ENCODE measurements around the gene HEBP1.
A peak's percentile ranks its signal among the peaks of the same experiment; 100 is the strongest.

HEBP1 gene

DNA sequence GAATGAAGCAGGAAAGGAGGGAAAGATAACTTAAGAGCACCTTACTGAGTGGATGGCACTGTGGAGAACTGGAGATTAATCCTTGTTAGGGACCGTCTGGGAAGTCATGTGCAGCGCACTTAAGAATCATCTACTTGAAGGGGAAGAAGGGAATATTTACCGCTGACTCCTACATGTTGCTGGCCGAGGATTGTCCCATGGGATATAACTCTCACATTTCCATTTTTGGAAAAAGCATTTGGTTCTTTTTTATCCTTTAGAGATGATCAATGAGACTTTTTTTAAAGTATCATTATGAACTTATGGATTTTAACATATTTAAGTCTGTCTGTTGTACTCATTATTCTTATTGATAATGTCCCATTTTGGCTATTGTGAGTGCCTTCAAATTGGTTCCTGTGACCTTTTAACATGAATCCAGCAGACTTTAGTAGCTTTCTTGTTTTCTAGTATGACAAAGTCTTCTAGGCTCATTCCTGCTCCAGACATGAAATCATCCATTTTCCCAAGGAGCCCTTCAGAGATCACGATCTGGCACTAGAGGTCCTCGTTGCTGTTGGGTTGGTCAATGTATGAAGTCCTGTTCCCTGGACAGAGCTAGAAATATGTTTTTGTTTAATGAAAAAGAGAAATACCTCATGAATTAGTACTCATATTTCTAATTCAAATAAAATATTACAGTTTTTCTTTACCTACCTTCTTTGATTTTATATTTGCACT lies 23.9 kb upstream of the HEBP1 start:
- DNase-seq: no peak

DNA sequence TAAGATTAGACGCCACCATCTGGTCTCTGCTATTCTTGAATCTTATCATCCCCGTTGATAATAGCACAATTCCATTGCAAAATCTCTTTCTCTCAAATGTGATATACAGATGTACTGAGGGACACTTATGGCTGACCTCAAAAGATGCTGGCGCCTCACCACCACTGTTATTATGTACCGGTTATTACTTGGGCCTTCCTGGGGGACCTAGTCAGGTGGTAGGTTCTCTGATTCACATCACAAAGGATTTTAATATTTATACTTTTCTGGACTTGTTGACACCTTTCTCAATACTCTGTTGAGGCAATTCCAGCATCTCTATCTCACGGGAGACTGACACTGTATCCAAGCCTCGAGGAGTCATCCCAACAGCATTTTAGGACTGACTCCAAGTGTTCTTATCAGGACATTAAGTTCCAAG lies 22.8 kb upstream of the HEBP1 start:
- DNase-seq: no peak

GRCh38 chr12:13011098-13011497 lies 11.0 kb upstream of the HEBP1 start:
- no peak for DNase-seq

DNA sequence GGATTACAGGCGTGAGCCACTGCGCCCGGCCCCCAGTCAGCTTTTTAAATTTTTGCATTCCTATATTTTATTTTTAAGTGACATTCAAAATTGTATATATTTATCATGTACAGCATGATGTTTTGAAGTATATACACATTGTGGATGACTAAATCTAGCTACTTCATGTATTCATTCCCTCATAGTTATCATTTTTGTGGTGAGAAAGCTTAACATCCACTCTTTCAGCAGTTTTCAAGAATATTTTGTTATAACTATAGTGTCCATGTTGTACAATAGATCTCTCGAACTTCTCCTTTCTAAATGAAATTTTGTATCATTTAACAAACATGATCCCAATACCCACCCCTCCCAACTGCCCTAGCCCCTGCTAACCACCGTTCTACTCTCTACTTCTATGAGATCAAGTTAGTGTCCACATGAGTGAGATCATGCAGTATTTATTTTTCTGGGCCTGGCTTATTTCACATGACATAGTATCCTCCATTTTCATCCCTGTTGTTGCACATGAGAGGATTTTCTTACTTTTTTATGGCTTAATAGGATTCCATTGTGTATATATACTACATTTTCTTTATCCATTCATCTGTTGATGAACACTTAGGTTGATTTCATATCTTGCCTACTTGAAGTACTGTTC lies 8.8 kb upstream of the HEBP1 start:
- DNase-seq: no peak

- no peak for DNase-seq
Measured at GRCh38 chr12:13007496-13008233, 7.6 kb upstream of the HEBP1 start.

- DNase-seq: no peak
Measured at GRCh38 chr12:13005649-13006048, 5.6 kb upstream of the HEBP1 start.

GRCh38 chr12:13004986-13005385 lies 4.9 kb upstream of the HEBP1 start:
- no peak for DNase-seq

DNA sequence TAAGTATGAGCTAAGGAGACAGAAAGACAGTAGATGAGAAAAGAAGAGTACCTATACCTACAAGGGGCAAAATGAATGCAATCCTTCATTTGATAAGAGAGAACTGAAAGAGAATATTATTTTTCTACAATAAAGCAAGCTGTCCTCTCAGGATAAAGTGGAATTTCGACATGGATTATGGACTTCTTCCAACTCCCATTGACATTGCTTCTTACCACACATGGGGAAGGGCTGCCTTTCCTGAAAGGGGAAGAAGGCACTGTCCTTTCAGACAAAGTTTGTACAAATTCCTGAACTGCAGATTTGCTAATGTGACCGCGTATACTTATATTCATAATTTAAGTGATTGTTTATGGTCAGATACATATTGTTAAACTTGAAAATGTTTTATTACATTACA lies 4.3 kb upstream of the HEBP1 start:
- no peak for DNase-seq

DNA sequence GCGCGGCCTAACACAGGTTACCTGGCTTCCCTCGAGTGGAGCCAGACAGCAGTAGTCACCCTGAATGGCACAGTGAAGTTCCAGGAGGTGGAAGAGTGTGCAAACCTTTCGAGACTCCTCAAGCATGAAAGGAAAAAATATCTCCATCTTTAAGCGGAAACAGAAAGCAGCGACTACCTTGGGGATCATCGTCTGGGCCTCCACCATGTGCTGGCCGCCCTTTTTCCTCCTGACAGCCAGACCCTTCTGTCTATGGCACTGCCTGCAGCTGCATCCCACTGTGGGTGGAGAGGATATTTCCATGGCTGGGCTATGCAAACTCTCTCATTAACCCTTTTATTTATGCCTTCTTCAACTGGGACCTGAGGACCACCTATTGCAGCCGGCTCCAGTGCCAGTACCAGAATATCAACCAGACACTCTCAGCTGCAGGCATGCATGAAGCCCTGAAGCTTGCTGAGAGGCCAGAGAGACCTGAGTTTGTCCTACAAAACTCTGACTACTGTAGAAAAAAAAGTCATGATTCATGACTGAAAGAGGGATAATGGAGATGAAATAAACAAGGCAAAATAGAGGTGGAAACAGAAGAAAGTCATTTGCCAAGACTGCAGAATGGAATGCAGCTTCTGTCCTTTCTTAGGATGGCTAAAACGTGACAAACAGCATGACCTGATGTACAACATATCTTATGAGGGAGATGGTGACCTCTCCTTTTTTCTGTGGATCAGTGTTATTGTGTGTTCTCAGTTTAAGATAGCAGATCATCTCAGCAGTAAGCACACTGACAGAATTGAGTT lies 2.4 kb upstream of the HEBP1 start:
- no peak for DNase-seq

GRCh38 chr12:13001775-13002040 lies 1.6 kb upstream of the HEBP1 start:
- DNase-seq: no peak

DNA sequence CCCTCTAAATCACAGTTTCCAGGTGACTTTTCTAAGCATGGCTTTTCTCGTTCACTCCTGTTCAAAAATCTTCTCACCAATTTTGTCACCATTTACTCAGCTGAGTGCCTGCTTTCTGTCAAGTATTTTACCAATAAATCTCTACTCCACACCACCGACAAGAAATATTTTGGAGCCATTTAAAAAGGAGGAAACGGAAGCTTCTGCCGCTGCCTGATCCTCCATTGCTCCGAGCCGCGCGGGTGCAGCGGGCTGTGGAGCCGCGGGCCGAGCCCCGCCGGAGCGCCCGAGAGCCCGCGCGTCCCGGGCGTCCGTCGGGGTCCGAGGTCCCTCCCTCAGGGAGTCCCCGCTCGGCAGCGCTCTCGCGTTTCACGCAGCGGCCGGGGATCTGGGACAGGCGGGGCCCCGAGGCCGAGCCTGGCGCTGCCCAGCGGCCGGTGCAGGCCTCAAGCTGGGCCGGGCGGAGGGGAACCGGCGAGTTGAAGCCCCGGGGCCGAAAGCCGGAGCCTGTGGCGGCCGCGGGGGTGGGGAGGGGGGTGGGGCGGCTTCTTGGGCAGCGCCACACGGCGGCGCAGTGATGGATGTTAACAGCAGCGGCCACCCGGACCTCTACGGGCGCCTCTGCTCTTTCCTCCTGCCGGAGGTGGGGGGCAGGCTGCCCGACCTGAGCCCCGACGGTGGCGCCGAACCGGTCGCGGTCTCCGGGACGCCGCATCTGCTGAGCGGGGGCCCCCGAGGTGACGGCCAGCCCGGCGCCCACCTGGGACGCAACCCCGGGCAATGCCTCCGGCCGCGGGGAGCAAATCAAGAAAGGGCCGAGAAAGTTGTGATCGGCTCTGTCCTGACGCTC lies 1.1 kb upstream of the HEBP1 start:
- peak; percentile 35 for DNase-seq

DNA sequence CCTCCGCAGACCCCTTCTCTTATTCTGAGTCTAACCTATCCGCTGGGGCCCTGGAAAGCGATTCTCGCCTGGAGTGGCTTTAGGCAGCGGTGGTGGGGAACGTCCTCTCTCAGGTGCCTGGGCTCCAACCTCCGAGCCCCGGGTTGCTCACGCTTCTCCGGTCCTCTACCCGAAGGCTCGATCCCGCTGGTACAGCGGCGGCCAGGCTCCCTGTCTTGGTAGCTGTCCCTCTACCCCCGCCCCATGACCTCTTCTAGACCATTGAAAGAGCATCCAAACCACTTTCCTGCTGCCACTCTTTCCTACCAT lies 505 bp upstream of the HEBP1 start:
- DNase-seq: no peak

- DNase-seq: no peak
Measured at GRCh38 chr12:12999271-12999958, 650 bp downstream of the HEBP1 start.

DNA sequence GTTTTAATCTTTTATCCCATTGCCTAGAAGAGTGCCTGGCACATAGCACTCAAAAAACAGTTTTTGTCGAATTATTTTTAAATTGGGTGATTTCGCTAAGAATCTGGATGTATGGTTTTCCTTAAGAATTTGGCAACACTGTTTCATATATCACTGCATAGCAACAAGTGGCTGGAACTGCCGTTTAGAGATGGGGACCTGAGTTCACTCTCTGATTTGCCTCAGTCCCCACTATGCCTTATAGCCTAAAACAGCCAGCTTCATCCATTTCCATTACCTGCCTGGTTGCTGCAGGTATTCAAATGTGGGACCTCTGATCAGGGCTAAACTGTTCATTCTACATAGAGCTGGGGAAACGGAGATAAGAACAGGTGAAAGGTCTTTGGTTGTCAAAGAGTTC lies 1.8 kb downstream of the HEBP1 start:
- DNase-seq: no peak

DNA sequence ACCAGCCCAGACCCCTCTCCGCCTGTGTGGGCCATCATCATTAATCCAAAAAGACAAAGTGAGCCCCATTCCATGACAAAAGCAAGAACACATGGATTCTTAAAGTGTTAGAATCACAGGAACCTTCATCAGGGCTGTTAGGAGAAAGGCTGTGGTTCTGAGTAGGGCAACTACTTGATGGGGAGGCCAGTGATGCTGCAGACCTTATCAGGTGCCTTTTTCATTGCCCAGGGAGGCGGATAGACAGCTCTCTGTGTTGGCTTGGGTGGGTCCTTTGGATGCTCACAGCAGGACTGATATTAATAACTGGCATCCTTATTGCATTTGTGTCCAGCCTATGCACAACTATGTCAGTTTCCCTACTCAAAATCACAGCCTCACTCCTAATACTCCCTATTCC lies 2.3 kb downstream of the HEBP1 start:
- no peak for DNase-seq

GRCh38 chr12:12997156-12997555 lies 2.9 kb downstream of the HEBP1 start:
- DNase-seq: no peak

DNA sequence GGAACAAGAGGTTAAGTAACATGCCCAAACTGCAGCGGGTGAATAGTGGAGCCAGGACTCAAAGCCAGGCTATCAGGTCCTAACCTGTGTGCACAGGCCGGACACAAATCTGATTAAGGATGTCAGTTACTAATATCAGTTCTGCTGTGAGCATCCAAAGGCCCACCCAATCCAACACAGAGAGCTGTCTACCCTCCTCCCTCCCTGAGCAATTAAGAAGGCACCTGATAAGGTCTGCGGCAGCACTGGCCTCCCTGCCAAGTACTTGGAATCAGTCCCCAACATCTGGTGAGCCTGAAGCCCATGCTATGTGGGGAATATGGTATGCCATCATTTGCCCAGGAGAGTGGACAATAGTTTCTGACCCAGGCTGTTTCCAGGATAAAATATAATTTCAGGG lies 3.9 kb downstream of the HEBP1 start:
- no peak for DNase-seq

DNA sequence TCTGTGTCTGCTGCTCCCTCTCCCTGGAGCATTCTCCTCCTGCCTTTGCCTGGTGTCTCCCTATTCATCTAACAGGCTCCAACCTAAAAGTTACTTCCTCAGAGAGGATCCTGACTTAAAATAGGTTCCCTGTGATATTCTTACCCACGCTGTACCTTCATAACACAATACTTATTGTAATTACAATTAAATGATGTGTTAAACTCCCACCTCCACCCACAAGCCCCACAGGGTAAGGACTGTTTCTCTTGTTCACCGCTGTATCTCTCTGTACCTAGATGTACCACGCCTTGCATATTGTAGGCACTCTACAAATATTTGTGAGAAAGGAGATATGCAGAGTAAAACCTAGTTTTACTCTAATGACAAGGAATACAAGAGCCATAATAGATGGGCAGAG lies 5.0 kb downstream of the HEBP1 start:
- DNase-seq: no peak

DNA sequence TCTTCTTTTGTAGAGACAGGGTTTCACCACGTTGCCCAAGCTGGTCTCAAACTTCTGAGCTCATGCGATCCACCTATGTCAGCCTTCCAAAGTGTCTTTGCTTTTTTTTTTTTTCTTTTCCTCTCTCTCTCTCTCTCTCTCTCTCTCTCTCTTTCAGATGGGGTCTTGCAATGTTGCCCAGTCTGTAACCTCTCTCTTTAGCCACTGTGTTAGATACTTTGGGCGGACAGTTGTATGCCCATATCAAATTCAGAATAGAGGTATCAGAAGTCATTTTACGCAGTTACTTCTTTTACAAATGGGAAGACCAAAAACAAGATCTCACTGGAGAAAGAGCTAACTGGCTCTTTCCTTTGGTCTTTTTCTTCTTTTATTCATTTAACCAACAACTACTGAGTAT lies 6.7 kb downstream of the HEBP1 start:
- no peak for DNase-seq

GRCh38 chr12:12992418-12993130 lies 7.5 kb downstream of the HEBP1 start:
- peak; percentile 73 for DNase-seq

DNA sequence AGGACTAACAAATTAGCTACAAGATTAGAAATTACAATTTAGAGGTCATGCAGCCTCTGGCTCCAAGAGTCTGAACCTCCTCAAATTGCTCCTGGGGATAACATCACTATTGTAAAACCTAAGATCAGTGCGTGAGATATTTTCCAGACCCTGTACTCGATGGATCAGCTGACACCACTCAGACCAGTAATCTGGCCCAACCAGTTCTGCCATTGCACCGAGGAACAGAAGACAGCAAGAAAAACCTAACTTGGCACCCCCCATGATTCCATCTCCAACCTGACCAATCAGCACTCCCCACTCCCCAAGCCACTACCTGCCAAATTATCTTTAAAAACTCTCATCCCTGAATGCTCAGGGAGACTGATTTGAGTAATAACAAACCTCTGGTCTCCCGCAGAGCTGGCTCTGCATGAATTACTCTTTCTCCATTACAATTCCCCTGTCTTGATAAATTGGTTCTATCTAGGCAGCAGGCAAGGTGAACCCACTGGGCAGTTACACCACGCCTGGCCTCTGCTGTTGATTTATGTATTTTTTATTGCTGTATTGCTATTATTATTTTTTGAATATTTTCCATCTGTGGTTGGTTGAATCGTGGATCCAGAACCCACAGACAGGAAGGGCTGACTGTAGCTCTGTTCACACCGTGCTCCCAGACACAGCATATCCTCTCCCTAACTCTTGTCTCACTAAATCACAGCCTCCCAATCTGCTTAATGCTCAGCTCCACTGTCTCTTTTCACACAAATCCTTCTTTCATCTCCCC lies 9.2 kb downstream of the HEBP1 start:
- no peak for DNase-seq
